ENCODE data around the gene SORCS3. TPM values are rescaled to one million over a fixed set of nuclear protein-coding genes. Genes with fewer than 3 reads are reported as not detected.

Gene SORCS3
- total RNA-seq, 1 experiment from 2014 or later = not detected

GRCh38 chr10:105171945-105172344, 530.9 kb downstream of the SORCS3 start:
- ATAC-seq (no peak), DNase-seq (ENCODE audit: low read depth, low spot score) (no peak)
- Histone ChIP-seq H3K27me3 (ENCODE audit: control insufficient read depth, insufficient read depth, low read length) (no peaks in the 10 kb centered on the region), H3K4me3 (ENCODE audit: low read depth in 2 of 2, low read length in 2 of 2) (no peak overlapping the region), H3K36me3 (ENCODE audit: control insufficient read depth, insufficient read depth, low read length) (no peaks in the 10 kb centered on the region), H3K4me1 (ENCODE audit: control insufficient read depth, insufficient read depth, low read length) (no peaks in the 10 kb centered on the region), H3K9me3 (ENCODE audit: control insufficient read depth, insufficient read depth, low read depth, low read length) (no peaks in the 10 kb centered on the region), H3K27ac (ENCODE audit: low read length) (no peak overlapping the region)
- ChIA-PET POLR2A (no interaction called here), CTCF (no interaction called here)
- TF ChIP-seq SIN3A (IDR thresholded peaks at IDR 0.05; ENCODE audit: borderline replicate concordance, insufficient read depth, low read depth, low read length) (no peak), POLR2AphosphoS5 (IDR thresholded peaks at IDR 0.05; ENCODE audit: low read depth, low read length) (no peak), TCF7L2 (IDR thresholded peaks at IDR 0.05; ENCODE audit: low read depth, low read length) (no peak), CTCF (IDR thresholded peaks at IDR 0.05) (no peak)
- TF ChIP-seq, protein P1, sequence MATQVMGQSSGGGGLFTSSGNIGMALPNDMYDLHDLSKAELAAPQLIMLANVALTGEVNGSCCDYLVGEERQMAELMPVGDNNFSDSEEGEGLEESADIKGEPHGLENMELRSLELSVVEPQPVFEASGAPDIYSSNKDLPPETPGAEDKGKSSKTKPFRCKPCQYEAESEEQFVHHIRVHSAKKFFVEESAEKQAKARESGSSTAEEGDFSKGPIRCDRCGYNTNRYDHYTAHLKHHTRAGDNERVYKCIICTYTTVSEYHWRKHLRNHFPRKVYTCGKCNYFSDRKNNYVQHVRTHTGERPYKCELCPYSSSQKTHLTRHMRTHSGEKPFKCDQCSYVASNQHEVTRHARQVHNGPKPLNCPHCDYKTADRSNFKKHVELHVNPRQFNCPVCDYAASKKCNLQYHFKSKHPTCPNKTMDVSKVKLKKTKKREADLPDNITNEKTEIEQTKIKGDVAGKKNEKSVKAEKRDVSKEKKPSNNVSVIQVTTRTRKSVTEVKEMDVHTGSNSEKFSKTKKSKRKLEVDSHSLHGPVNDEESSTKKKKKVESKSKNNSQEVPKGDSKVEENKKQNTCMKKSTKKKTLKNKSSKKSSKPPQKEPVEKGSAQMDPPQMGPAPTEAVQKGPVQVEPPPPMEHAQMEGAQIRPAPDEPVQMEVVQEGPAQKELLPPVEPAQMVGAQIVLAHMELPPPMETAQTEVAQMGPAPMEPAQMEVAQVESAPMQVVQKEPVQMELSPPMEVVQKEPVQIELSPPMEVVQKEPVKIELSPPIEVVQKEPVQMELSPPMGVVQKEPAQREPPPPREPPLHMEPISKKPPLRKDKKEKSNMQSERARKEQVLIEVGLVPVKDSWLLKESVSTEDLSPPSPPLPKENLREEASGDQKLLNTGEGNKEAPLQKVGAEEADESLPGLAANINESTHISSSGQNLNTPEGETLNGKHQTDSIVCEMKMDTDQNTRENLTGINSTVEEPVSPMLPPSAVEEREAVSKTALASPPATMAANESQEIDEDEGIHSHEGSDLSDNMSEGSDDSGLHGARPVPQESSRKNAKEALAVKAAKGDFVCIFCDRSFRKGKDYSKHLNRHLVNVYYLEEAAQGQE (IDR thresholded peaks at IDR 0.05; ENCODE audit: insufficient read depth in 1 of 2, low read depth in 2 of 2, low read length in 1 of 2) = no peak
- in situ Hi-C loops (cut with HindIII; ENCODE audit: low pct_unique_long_range_greater_than_20kb, low sequenced_read_pairs) = no loop called here
- no TSS peak for BruUV-seq (replicated peaks)
- intact Hi-C loops (cut with micrococcal nuclease; ENCODE audit: unreplicated experiment) = no loop called here

- POLR2A ChIA-PET = interaction anchor here (0.6 kb wide), 1 partner anchor 90 kb away, joined by 5 read pairs; no protein-coding TSS in a partner anchor
- Histone ChIP-seq H3K36me3 (ENCODE audit: control insufficient read depth, insufficient read depth, low read length) (no peaks in the 10 kb centered on the region), H3K27me3 (ENCODE audit: control insufficient read depth, insufficient read depth, low read length) (no peaks in the 10 kb centered on the region), H3K4me3 (ENCODE audit: low read depth in 2 of 2, low read length in 2 of 2) (no peak overlapping the region), H3K9me3 (ENCODE audit: control insufficient read depth, insufficient read depth, low read depth, low read length) (no peaks in the 10 kb centered on the region), H3K4me1 (ENCODE audit: control insufficient read depth, insufficient read depth, low read length) (no peaks in the 10 kb centered on the region), H3K27ac (ENCODE audit: low read length) (no peak overlapping the region)
- in situ Hi-C loops (cut with HindIII; ENCODE audit: low pct_unique_long_range_greater_than_20kb, low sequenced_read_pairs) (no loop called here), intact Hi-C loops (cut with micrococcal nuclease; ENCODE audit: unreplicated experiment) (no loop called here)
- CTCF ChIA-PET = no interaction called here
- BruUV-seq (replicated peaks) = no TSS peak
- no peak for DNase-seq (ENCODE audit: low read depth, low spot score)
- no peak for ATAC-seq
- TF ChIP-seq CTCF (IDR thresholded peaks at IDR 0.05) (no peak), SIN3A (IDR thresholded peaks at IDR 0.05; ENCODE audit: borderline replicate concordance, insufficient read depth, low read depth, low read length) (no peak), POLR2AphosphoS5 (IDR thresholded peaks at IDR 0.05; ENCODE audit: low read depth, low read length) (no peak), TCF7L2 (IDR thresholded peaks at IDR 0.05; ENCODE audit: low read depth, low read length) (no peak)
- TF ChIP-seq, protein P1 (IDR thresholded peaks at IDR 0.05; ENCODE audit: insufficient read depth in 1 of 2, low read depth in 2 of 2, low read length in 1 of 2) = no peak
Observed at GRCh38 chr10:105181626-105182025, 540.5 kb downstream of the SORCS3 start.
